Measurements from ENCODE around the gene PRR27. TPM values are rescaled to one million over a fixed set of nuclear protein-coding genes. Genes with fewer than 3 reads are reported as not detected.
"Not testable (repeated sequence)": the region's sequence is repeated elsewhere in the genome, so short reads cannot be mapped to it uniquely, and the experiment has no call there.

The PRR27 gene
- total and polyA plus RNA-seq, 2 donors (not counting 3 experiments of a cell fraction or from before 2014, with no cell fraction given): not detected

DNA sequence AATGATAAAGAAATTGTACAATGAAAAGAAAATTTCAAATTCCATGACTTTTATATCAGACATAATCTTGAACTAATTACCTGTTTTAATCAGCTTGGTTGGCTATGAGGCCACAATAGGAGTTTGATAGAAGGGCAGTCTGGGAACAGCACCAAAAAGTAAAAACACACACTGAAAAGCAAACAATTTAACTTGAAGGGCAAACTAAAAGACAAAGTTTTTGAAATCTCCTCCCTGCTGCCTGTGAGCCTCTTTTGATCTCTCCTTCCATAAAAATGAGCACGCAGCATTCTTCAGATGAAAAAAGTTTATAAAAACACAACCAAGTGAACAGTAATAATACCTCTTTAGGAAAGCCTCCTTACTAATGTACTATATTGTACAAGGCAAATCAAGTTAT lies 49.6 kb downstream of the PRR27 start:
- Histone ChIP-seq H3K9ac (replicated peaks; ENCODE audit: extremely low read depth, insufficient read depth, low read length) (no peak overlapping the region), H3K9me1 (replicated peaks; ENCODE audit: control insufficient read depth, extremely low read depth, insufficient read depth, low read length) (no peaks in the 10 kb centered on the region), H3K4me2 (ENCODE audit: insufficient read depth, low read length) (no peak overlapping the region), H3K36me3 (ENCODE audit: control insufficient read depth in 2 of 2, extremely low read depth in 1 of 2, insufficient read depth in 2 of 2, low read length in 2 of 2) (no peaks in the 10 kb centered on the region), H3K27me3 (ENCODE audit: control insufficient read depth in 2 of 2, insufficient read depth in 2 of 2, low read length in 2 of 2) (no peaks in the 10 kb centered on the region), H2AFZ (ENCODE audit: low read depth, low read length) (no peak overlapping the region), H3K4me3 (replicated peaks in 1 of 3; ENCODE audit: insufficient read depth in 1 of 3, low read depth in 1 of 3, low read length in 3 of 3) (no peak overlapping the region), H3K4me1 (ENCODE audit: control insufficient read depth, extremely low read depth, insufficient read depth, low read length) (no peaks in the 10 kb centered on the region), H3K9me3 (replicated peaks; ENCODE audit: control insufficient read depth, insufficient read depth, low read length) (no peaks in the 10 kb centered on the region), H4K20me1 (replicated peaks; ENCODE audit: control insufficient read depth, extremely low read depth, insufficient read depth, low read length) (no peaks in the 10 kb centered on the region), H3K27ac (ENCODE audit: insufficient read depth, low read depth, low read length) (no peak overlapping the region), H3K79me2 (ENCODE audit: control insufficient read depth, insufficient read depth, low read length) (no peaks in the 10 kb centered on the region)
- dilution Hi-C loops (cut with MboI; ENCODE audit: extremely low pct_ligation_motif_present, low sequenced_read_pairs): no loop called here
- intact Hi-C loops (cut with micrococcal nuclease): no loop called here
- BruUV-seq (replicated peaks): no TSS peak
- CTCF ChIA-PET: interaction anchor here (1.0 kb wide), 1 partner anchor 20 kb away, joined by 4 read pairs; no protein-coding TSS in a partner anchor
- TF ChIP-seq GATA2 (IDR thresholded peaks at IDR 0.05; ENCODE audit: insufficient read depth, insufficient read length, low read depth, low read length) (no peak), POLR2AphosphoS5 (IDR thresholded peaks at IDR 0.05; ENCODE audit: insufficient read depth, low read depth, low read length) (no peak), EZH2 (IDR thresholded peaks at IDR 0.05; ENCODE audit: borderline replicate concordance, low read depth, low read length, severe bottlenecking) (no peak), POLR2A (IDR thresholded peaks at IDR 0.05; ENCODE audit: low read depth, low read length) (no peak)
- TF ChIP-seq, protein P1, sequence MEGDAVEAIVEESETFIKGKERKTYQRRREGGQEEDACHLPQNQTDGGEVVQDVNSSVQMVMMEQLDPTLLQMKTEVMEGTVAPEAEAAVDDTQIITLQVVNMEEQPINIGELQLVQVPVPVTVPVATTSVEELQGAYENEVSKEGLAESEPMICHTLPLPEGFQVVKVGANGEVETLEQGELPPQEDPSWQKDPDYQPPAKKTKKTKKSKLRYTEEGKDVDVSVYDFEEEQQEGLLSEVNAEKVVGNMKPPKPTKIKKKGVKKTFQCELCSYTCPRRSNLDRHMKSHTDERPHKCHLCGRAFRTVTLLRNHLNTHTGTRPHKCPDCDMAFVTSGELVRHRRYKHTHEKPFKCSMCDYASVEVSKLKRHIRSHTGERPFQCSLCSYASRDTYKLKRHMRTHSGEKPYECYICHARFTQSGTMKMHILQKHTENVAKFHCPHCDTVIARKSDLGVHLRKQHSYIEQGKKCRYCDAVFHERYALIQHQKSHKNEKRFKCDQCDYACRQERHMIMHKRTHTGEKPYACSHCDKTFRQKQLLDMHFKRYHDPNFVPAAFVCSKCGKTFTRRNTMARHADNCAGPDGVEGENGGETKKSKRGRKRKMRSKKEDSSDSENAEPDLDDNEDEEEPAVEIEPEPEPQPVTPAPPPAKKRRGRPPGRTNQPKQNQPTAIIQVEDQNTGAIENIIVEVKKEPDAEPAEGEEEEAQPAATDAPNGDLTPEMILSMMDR (IDR thresholded peaks at IDR 0.05; ENCODE audit: extremely low read depth in 1 of 2, insufficient read depth in 1 of 2, low read depth in 1 of 2, low read length in 2 of 2): no peak
- POLR2A ChIA-PET: no interaction called here
- no peak for FAIRE-seq
- no peak for DNase-seq (ENCODE audit: low read depth, low spot score)

DNA sequence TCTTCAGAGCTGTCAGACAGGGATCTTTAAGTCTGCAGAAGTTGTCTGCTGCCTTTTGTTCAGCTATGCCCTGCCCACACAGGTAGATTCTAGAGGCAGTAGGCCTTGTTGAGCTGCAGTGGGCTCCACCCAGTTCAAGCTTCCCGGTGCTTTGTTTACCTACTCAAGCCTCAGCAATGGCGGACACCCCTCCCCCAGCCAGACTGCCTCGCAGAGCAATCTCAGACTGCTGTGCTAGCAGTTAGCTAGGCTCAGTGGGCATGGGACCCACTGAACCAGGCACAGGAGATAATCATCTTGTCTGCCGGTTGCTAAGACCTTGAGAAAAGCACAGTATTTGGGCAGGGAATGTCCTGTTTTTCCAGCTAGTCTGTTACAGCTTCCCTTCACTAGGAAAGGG lies 58.7 kb downstream of the PRR27 start:
- H2AFZ ChIP-seq (ENCODE audit: low read depth, low read length); H3K27ac ChIP-seq (ENCODE audit: insufficient read depth, low read depth, low read length); H3K4me2 ChIP-seq (ENCODE audit: insufficient read depth, low read length); H3K9me1 ChIP-seq (replicated peaks; ENCODE audit: control insufficient read depth, extremely low read depth, insufficient read depth, low read length); DNase-seq (ENCODE audit: low read depth, low spot score); H3K36me3 ChIP-seq (ENCODE audit: control insufficient read depth in 2 of 2, extremely low read depth in 1 of 2, insufficient read depth in 2 of 2, low read length in 2 of 2); POLR2A ChIA-PET; H4K20me1 ChIP-seq (replicated peaks; ENCODE audit: control insufficient read depth, extremely low read depth, insufficient read depth, low read length); H3K27me3 ChIP-seq (ENCODE audit: control insufficient read depth in 2 of 2, insufficient read depth in 2 of 2, low read length in 2 of 2); FAIRE-seq; H3K9ac ChIP-seq (replicated peaks; ENCODE audit: extremely low read depth, insufficient read depth, low read length); H3K4me3 ChIP-seq (replicated peaks in 1 of 3; ENCODE audit: insufficient read depth in 1 of 3, low read depth in 1 of 3, low read length in 3 of 3); H3K4me1 ChIP-seq (ENCODE audit: control insufficient read depth, extremely low read depth, insufficient read depth, low read length); H3K9me3 ChIP-seq (replicated peaks; ENCODE audit: control insufficient read depth, insufficient read depth, low read length); dilution Hi-C loops (cut with MboI; ENCODE audit: extremely low pct_ligation_motif_present, low sequenced_read_pairs); BruUV-seq (replicated peaks); intact Hi-C loops (cut with micrococcal nuclease); CTCF ChIA-PET; H3K79me2 ChIP-seq (ENCODE audit: control insufficient read depth, insufficient read depth, low read length): not testable (repeated sequence)

Other genes starting within 250 kb of the PRR27 start
- gene CSN1S1, start 223.2 kb upstream of the PRR27 start, total RNA-seq: not detected in 2 replicates
- gene CSN1S1, start 223.2 kb upstream of the PRR27 start, polyA plus RNA-seq: not detected in 2 replicates
- not detected in 2 replicates for gene CSN2, start 188.5 kb upstream of the PRR27 start, total RNA-seq
- not detected in 2 replicates for gene CSN2, start 188.5 kb upstream of the PRR27 start, polyA plus RNA-seq
- not detected in 2 replicates for gene STATH, start 158.3 kb upstream of the PRR27 start, total RNA-seq
- not detected in 2 replicates for gene STATH, start 158.3 kb upstream of the PRR27 start, polyA plus RNA-seq
- not detected in 2 replicates for gene HTN3, start 125.8 kb upstream of the PRR27 start, total RNA-seq
- gene HTN3, start 125.8 kb upstream of the PRR27 start, polyA plus RNA-seq: not detected in 2 replicates
- gene HTN1, start 103.8 kb upstream of the PRR27 start, total RNA-seq: not detected in 2 replicates
- gene HTN1, start 103.8 kb upstream of the PRR27 start, polyA plus RNA-seq: not detected in 2 replicates
- not detected in 2 replicates for gene ODAM, start 41.5 kb downstream of the PRR27 start, total RNA-seq
- gene ODAM, start 41.5 kb downstream of the PRR27 start, polyA plus RNA-seq: not detected in 2 replicates
- gene FDCSP, start 71.9 kb downstream of the PRR27 start, total RNA-seq: not detected in 2 replicates
- gene FDCSP, start 71.9 kb downstream of the PRR27 start, polyA plus RNA-seq: not detected in 2 replicates
- gene CSN3, start 88.4 kb downstream of the PRR27 start, total RNA-seq: not detected in 2 replicates
- not detected in 2 replicates for gene CSN3, start 88.4 kb downstream of the PRR27 start, polyA plus RNA-seq
- gene CABS1, start 180.7 kb downstream of the PRR27 start, total RNA-seq: not detected in 2 replicates
- not detected in 2 replicates for gene CABS1, start 180.7 kb downstream of the PRR27 start, polyA plus RNA-seq
- not detected in 2 replicates for gene SMR3A, start 206.5 kb downstream of the PRR27 start, total RNA-seq
- not detected in 2 replicates for gene SMR3A, start 206.5 kb downstream of the PRR27 start, polyA plus RNA-seq
- not detected in 2 replicates for gene SMR3B, start 228.9 kb downstream of the PRR27 start, total RNA-seq
- not detected in 2 replicates for gene SMR3B, start 228.9 kb downstream of the PRR27 start, polyA plus RNA-seq
- not detected in 2 replicates for gene OPRPN, start 243.7 kb downstream of the PRR27 start, total RNA-seq
- not detected in 2 replicates for gene OPRPN, start 243.7 kb downstream of the PRR27 start, polyA plus RNA-seq

Measured in endothelial cell of umbilical vein (primary cell).